GM10248 (cell line): ENCODE data around the gene PCDHB5.

Experiments used
- CTCF ChIA-PET: fragments of 300-600 bp; sonication (Branson Sonifier 250); formaldehyde crosslinking; extraction: SDS; loops from one replicate; lab custom pipeline; 2021; ENCODE audit warnings: antibody characterized with exemption; lab: Yijun Ruan, JAX
- POLR2A ChIA-PET: fragments of 350-650 bp; sonication (Branson Sonifier 250); formaldehyde crosslinking; extraction: SDS; loops from one replicate; lab custom pipeline; 2020; ENCODE audit warnings: antibody characterized with exemption; lab: Yijun Ruan, JAX
- DNase-seq: peaks from one replicate; pipeline ENCODE4 v3.0.0; 2012; ENCODE audit errors: extremely low spot score
- CTCF ChIP-seq: IDR thresholded peaks from 2 replicates; pipeline ENCODE4 v1.5.1; 2012; ENCODE audit warnings: mild to moderate bottlenecking, low read depth; ENCODE audit errors: extremely low read depth, missing control alignments, control extremely low read depth

PCDHB5 gene

GRCh38 chr5:141186897-141187512 is 52.0 kb downstream of the PCDHB5 start, which contains the start of gene PCDHB9:
Gene PCDHB9 (plus strand): TSS chr5:141187161. CDS start chr5:141187319, 158 bp downstream.
- CTCF ChIA-PET = interaction anchor here (0.9 to 1.4 kb wide), 3 partner anchors 9 to 377 kb away, joined by 3 to 5 read pairs (median 5); no protein-coding TSS in a partner anchor
- no peak for DNase-seq
- POLR2A ChIA-PET = no interaction called here
- peak; percentile 13 for TF ChIP-seq CTCF
